H1 (cell line): ENCODE results near the gene KCNC2.

Experiments used
- CREB1 ChIP-seq: IDR thresholded peaks from 2 replicates; pipeline ENCODE4 v1.6.1; 2012; ENCODE audit warnings: inconsistent platforms
- POLR2AphosphoS5 ChIP-seq: IDR thresholded peaks from 2 replicates; pipeline ENCODE4 v1.6.1; 2011; ENCODE audit warnings: low read depth, low read length
- RNF2 ChIP-seq: fragments of 200-900, 300-1000 bp; sonication (generic); IDR thresholded peaks from 2 replicates; pipeline ENCODE4 v1.7.1; 2016; ENCODE audit warnings: borderline replicate concordance, low read depth, mild to moderate bottlenecking, antibody characterized with exemption, low read length; ENCODE audit not compliant: poor library complexity, severe bottlenecking; ENCODE audit errors: missing control alignments
- SUZ12 ChIP-seq: fragments of 200-600 bp; sonication (generic); IDR thresholded peaks from 2 replicates; pipeline ENCODE4 v1.6.1; 2012; ENCODE audit warnings: mild to moderate bottlenecking, inconsistent platforms, low read length, moderate library complexity, mixed read lengths
- TBP ChIP-seq: IDR thresholded peaks from 2 replicates; pipeline ENCODE4 v1.6.1; 2011; ENCODE audit warnings: low read depth, low read length, improper control_type of control experiment
- ZNF274 ChIP-seq: IDR thresholded peaks from 2 replicates; pipeline ENCODE4 v1.7.0; 2012; ENCODE audit warnings: low read length, borderline replicate concordance; ENCODE audit errors: extremely low read depth
- TF ChIP-seq, protein P1 (sequence below): IDR thresholded peaks from 2 replicates; pipeline ENCODE4 v1.6.1; 2011; ENCODE audit warnings: low read depth, mild to moderate bottlenecking, low read length; ENCODE audit not compliant: insufficient read depth
- TF ChIP-seq, protein P2 (sequence below), 3 experiments: IDR thresholded peaks; 1 replicate in 2 of 3; 2 replicates in 1 of 3; pipeline versions ENCODE4 v1.5.1 to v1.6.1; 2011; ENCODE audit warnings: low read length in 3 of 3, mild to moderate bottlenecking in 3 of 3, inconsistent platforms in 2 of 3, low read depth in 1 of 3, moderate library complexity in 1 of 3; ENCODE audit not compliant: insufficient read depth in 1 of 3; ENCODE audit errors: control extremely low read depth in 1 of 3

DNA sequence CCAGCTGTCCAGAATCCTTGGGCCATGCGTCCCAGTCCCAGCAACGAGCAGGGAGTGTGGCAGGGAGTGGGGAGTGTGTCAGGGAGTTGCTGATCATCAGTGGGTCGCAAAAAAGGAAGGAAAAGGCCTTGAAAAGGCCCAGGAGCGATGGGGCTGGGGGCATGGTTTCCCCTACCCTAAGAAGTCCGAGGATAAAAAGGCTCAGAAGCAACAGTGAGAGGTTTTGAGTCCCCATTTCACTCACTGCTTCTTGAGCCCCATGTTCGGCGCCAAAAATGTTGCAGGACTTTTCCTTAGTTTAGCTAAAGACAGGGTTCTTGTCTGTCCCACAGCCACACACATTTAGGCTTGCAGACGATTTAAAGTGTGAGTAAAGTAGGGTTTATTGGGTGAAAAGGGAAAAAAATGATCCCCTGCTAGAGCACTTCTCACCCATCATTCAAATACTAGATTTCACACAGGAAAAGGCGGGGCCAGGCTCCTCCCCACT, 189.5 kb downstream of the KCNC2 start:
- no peak for TF ChIP-seq TBP
- TF ChIP-seq SUZ12 = no peak
- no peak for TF ChIP-seq POLR2AphosphoS5
- TF ChIP-seq ZNF274 = no peak
- TF ChIP-seq RNF2 = no peak
- TF ChIP-seq, protein P1, sequence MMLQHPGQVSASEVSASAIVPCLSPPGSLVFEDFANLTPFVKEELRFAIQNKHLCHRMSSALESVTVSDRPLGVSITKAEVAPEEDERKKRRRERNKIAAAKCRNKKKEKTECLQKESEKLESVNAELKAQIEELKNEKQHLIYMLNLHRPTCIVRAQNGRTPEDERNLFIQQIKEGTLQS = no peak
- no peak for TF ChIP-seq CREB1
- TF ChIP-seq, protein P2, sequence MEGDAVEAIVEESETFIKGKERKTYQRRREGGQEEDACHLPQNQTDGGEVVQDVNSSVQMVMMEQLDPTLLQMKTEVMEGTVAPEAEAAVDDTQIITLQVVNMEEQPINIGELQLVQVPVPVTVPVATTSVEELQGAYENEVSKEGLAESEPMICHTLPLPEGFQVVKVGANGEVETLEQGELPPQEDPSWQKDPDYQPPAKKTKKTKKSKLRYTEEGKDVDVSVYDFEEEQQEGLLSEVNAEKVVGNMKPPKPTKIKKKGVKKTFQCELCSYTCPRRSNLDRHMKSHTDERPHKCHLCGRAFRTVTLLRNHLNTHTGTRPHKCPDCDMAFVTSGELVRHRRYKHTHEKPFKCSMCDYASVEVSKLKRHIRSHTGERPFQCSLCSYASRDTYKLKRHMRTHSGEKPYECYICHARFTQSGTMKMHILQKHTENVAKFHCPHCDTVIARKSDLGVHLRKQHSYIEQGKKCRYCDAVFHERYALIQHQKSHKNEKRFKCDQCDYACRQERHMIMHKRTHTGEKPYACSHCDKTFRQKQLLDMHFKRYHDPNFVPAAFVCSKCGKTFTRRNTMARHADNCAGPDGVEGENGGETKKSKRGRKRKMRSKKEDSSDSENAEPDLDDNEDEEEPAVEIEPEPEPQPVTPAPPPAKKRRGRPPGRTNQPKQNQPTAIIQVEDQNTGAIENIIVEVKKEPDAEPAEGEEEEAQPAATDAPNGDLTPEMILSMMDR (IDR thresholded peaks at IDR 0.05; ENCODE audit: control extremely low read depth in 1 of 3, insufficient read depth in 1 of 3, low read depth in 1 of 3, low read length in 3 of 3) = no peak
